HL-60 (cell line): ENCODE measurements around the gene TUBGCP2.

Experiments used
- DNase-seq, 2 experiments: peaks; one replicate each; pipeline ENCODE4 v3.0.0-alpha.2; 2010 to 2020; ENCODE audit warnings: low read depth in 1 of 2, low spot score in 1 of 2
- H3K27ac ChIP-seq: fragments of 250-450 bp; sonication (Bioruptor Pico); replicated peaks from 2 replicates; pipeline ENCODE4 v1.5.1; 2020; ENCODE audit warnings: mild to moderate bottlenecking, moderate library complexity
- H3K27me3 ChIP-seq: fragments of 250-450 bp; sonication (Bioruptor Pico); 2 replicates; pipeline ENCODE4 v1.5.1; 2021; ENCODE audit warnings: mild to moderate bottlenecking, moderate library complexity; ENCODE audit not compliant: insufficient read depth, poor library complexity, severe bottlenecking
- H3K4me3 ChIP-seq: replicated peaks from 2 replicates; pipeline ENCODE4 v1.5.1; 2011; ENCODE audit warnings: mild to moderate bottlenecking, control low read depth, low read length; ENCODE audit not compliant: insufficient read depth
- GABPA ChIP-seq: IDR thresholded peaks from 2 replicates; pipeline ENCODE4 v1.6.1; 2012; ENCODE audit warnings: low read depth
- POLR2AphosphoS5 ChIP-seq: IDR thresholded peaks from 2 replicates; pipeline ENCODE4 v1.6.1; 2012; ENCODE audit warnings: low read depth
- SPI1 ChIP-seq: IDR thresholded peaks from 2 replicates; pipeline ENCODE4 v1.6.1; 2012; ENCODE audit warnings: low read depth, mild to moderate bottlenecking, borderline replicate concordance
- TF ChIP-seq, protein P1 (sequence below): IDR thresholded peaks from 2 replicates; pipeline ENCODE4 v1.6.1; 2012; ENCODE audit warnings: low read depth; ENCODE audit not compliant: insufficient replicate concordance
- TF ChIP-seq, protein P2 (sequence below): IDR thresholded peaks from one replicate; pipeline ENCODE4 v1.5.1; 2011; ENCODE audit warnings: low read length, control low read depth, inconsistent platforms; ENCODE audit not compliant: insufficient read depth

The TUBGCP2 gene

DNA sequence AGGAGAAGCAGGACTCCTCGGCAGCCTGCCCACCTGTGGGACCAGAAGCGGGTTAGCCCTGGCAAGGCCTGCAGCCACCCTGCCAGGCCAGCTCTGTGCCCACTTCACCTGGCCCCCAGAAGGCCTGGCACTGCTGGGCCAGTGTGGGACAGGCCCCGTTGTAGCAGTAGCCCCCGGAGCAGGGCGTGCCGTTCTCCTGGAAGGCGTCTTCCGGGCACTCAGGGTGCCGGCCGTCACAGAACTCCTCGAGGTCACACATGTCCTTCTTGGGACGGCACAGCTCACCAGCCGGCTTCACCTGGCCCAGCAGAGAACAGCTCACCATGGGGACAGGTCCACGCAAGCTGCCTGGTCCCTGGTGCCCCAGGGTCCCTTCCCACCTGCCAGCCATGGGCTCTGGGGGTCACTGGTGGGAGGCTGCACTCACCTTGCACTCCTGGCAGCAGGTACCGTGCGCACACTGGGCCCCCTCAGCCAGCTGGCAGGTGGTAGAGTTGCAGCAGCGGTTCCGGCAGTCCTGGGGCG is 37.8 kb downstream of the TUBGCP2 start:
- no peak for TF ChIP-seq GABPA
- TF ChIP-seq, protein P1, sequence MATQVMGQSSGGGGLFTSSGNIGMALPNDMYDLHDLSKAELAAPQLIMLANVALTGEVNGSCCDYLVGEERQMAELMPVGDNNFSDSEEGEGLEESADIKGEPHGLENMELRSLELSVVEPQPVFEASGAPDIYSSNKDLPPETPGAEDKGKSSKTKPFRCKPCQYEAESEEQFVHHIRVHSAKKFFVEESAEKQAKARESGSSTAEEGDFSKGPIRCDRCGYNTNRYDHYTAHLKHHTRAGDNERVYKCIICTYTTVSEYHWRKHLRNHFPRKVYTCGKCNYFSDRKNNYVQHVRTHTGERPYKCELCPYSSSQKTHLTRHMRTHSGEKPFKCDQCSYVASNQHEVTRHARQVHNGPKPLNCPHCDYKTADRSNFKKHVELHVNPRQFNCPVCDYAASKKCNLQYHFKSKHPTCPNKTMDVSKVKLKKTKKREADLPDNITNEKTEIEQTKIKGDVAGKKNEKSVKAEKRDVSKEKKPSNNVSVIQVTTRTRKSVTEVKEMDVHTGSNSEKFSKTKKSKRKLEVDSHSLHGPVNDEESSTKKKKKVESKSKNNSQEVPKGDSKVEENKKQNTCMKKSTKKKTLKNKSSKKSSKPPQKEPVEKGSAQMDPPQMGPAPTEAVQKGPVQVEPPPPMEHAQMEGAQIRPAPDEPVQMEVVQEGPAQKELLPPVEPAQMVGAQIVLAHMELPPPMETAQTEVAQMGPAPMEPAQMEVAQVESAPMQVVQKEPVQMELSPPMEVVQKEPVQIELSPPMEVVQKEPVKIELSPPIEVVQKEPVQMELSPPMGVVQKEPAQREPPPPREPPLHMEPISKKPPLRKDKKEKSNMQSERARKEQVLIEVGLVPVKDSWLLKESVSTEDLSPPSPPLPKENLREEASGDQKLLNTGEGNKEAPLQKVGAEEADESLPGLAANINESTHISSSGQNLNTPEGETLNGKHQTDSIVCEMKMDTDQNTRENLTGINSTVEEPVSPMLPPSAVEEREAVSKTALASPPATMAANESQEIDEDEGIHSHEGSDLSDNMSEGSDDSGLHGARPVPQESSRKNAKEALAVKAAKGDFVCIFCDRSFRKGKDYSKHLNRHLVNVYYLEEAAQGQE: no peak
- Histone ChIP-seq H3K27me3 (no peaks in the 10 kb centered on the region), H3K27ac (no peak overlapping the region), H3K4me3 (no peak overlapping the region)
- no peak for DNase-seq

DNA sequence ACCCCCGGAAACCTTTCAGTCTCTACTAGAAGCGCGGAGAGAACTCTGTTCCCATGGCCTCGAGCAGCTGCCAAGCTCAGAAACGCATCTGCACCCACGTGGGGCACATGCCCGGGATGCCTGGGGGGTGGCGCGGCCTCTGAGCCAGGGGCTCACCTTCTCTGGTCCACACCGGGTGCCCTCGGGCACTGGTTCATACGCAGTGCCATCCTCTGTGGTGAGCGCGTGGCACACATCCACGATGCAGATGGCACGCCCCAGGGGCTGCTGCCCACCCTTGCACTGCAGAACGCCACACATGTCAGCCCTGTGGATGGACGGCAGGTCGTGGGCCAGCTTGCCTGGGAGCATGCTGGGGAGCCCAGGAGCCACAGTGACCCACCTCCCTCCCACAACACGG is 38.5 kb downstream of the TUBGCP2 start:
- Histone ChIP-seq H3K4me3 (no peak overlapping the region), H3K27ac (no peak overlapping the region), H3K27me3 (no peaks in the 10 kb centered on the region)
- no peak for TF ChIP-seq GABPA
- TF ChIP-seq, protein P2, sequence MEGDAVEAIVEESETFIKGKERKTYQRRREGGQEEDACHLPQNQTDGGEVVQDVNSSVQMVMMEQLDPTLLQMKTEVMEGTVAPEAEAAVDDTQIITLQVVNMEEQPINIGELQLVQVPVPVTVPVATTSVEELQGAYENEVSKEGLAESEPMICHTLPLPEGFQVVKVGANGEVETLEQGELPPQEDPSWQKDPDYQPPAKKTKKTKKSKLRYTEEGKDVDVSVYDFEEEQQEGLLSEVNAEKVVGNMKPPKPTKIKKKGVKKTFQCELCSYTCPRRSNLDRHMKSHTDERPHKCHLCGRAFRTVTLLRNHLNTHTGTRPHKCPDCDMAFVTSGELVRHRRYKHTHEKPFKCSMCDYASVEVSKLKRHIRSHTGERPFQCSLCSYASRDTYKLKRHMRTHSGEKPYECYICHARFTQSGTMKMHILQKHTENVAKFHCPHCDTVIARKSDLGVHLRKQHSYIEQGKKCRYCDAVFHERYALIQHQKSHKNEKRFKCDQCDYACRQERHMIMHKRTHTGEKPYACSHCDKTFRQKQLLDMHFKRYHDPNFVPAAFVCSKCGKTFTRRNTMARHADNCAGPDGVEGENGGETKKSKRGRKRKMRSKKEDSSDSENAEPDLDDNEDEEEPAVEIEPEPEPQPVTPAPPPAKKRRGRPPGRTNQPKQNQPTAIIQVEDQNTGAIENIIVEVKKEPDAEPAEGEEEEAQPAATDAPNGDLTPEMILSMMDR: no peak
- TF ChIP-seq SPI1: no peak
- TF ChIP-seq POLR2AphosphoS5: no peak
- TF ChIP-seq, protein P1: no peak
- DNase-seq: no peak

DNA sequence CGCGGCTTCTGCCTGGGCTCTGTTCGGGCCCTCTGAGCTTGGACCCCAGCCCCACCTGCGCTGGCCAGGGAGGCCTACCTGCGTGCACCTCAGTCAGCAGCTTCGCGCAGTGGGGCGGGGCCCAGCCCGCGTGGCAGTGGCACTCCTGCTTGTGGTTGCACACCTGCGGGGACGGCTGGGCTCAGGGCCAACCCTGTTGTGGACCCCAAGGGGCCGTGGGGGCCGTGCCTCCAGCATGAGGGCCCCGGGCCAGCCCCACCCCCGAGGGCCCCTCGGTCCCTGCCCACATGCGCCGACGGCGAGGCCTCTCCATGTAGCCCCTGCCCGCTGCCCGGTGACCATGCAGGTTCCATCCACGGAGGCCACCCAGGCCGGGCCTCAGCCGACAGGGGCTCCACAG is 39.3 kb downstream of the TUBGCP2 start:
- Histone ChIP-seq H3K27me3 (no peaks in the 10 kb centered on the region), H3K4me3 (no peak overlapping the region), H3K27ac (no peak overlapping the region)
- no peak for DNase-seq
- TF ChIP-seq, protein P1: no peak
- TF ChIP-seq, protein P2: no peak
- no peak for TF ChIP-seq GABPA
- TF ChIP-seq SPI1: no peak
- TF ChIP-seq POLR2AphosphoS5: no peak

DNA sequence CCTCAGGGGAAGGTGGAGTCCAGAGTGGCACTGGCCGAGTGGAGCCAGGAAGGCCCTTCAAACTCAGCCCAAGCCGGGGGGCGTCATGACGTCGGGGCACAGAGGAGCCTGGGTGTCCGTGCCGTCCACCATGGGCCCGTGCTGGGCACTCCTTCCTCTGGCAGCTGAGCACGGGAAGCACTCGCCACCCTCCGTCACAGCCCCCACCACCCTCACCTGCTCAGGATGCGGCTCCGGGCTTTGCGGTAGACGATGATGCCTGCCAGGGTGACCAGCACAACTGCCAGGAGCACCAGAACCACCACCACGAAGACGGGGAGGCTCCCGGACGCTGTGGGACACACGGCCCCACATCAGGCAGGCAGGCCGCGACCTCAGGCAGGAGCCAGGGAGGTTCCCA is 40.1 kb downstream of the TUBGCP2 start:
- TF ChIP-seq GABPA (no peak), SPI1 (no peak), POLR2AphosphoS5 (no peak)
- TF ChIP-seq, protein P1: no peak
- TF ChIP-seq, protein P2: no peak
- no peak overlapping the region for H3K4me3 ChIP-seq
- no peak overlapping the region for H3K27ac ChIP-seq
- H3K27me3 ChIP-seq: no peaks in the 10 kb centered on the region
- DNase-seq: no peak
